Rectal smooth muscle tissue (tissue), 1 donor: ENCODE data around the gene PYGO2.
"Not testable (repeated sequence)": the region's sequence is repeated elsewhere in the genome, so short reads cannot be mapped to it uniquely, and the experiment has no call there.

Experiments
- H3K27ac ChIP-seq: one replicate; pipeline ENCODE4 v1.7.0; 2013; ENCODE audit warnings: low read depth, low read length, inconsistent platforms
- H3K27me3 ChIP-seq: one replicate; pipeline ENCODE4 v1.7.0; 2013; ENCODE audit warnings: low read length; ENCODE audit not compliant: control insufficient read depth, insufficient read depth
- H3K36me3 ChIP-seq: one replicate; pipeline ENCODE4 v1.7.0; 2013; ENCODE audit warnings: low read length; ENCODE audit not compliant: control insufficient read depth, insufficient read depth
- H3K4me1 ChIP-seq: one replicate; pipeline ENCODE4 v1.7.0; 2013; ENCODE audit warnings: low read length; ENCODE audit not compliant: control insufficient read depth, insufficient read depth
- H3K4me3 ChIP-seq: one replicate; pipeline ENCODE4 v1.7.0; 2013; ENCODE audit warnings: low read length
- H3K9ac ChIP-seq: one replicate; pipeline ENCODE4 v1.7.0; 2013; ENCODE audit warnings: low read length

The PYGO2 gene

DNA sequence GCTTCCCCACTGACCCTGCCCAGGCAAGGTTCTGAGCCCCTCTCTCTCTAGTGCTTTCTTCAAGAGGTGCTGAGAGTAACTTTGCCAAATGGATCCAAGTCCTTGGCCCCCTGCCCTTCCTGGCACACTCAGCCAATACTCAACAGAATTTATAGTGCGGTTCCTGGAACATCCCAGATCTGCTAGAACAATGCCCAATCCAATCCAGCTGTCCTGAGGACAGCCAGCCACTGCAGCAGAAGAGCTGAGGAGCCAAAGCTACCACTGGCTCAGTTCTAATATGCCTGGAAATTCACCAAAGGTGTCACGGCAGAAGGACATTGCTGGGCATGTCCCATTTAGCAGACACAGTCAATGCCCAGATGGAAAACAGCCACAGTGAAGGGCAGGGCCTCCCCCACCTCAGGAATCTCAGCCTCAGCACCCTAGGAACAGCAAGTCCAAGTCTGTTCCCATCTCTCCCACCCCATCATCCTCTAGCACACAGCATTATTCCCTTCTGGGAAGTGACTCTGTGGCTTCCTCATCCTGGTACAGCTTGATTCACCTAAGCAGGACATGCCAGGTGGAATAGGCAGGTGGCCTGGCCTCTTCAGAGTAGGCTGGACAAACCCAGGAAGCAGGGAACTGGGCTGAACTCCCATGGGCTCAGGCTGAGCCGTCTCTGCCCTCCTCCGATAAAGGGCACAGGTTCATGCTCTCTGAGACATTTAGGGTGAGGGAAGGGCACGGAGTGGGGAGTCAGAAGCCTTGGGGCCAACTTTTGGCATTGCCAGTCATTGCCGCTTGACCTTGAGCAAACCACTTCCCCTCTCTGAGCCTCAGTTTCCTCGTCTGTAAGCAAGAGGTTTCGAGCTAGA is 49.7 kb downstream of the PYGO2 start:
- Histone ChIP-seq H3K27me3 (no peaks in the 10 kb centered on the region), H3K36me3 (no peaks in the 10 kb centered on the region), H3K4me1 (no peaks in the 10 kb centered on the region), H3K9ac (no peak overlapping the region), H3K27ac (no peak overlapping the region), H3K4me3 (no peak overlapping the region)

DNA sequence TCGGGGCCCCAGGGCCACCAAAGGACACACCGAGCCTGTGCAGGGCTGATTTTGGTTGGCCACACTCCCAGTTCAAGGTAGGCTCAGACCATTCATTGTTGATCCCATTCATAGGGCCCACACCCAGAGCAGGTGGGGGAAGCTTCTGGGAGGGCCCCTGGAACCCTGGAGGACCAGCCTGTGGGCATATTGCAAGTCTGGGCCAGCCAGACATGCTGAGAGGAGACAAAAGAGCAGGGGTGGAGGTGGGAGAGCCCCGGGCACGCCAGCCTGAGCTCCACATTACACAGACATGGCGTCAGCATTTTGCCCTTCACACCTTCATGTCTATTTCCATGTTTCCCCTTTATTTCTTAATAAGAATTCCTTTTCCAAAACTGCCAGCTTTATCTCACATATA is 50.7 kb downstream of the PYGO2 start:
- Histone ChIP-seq H3K36me3 (no peaks in the 10 kb centered on the region), H3K9ac (no peak overlapping the region), H3K27me3 (no peaks in the 10 kb centered on the region), H3K4me3 (no peak overlapping the region), H3K4me1 (no peaks in the 10 kb centered on the region), H3K27ac (no peak overlapping the region)

DNA sequence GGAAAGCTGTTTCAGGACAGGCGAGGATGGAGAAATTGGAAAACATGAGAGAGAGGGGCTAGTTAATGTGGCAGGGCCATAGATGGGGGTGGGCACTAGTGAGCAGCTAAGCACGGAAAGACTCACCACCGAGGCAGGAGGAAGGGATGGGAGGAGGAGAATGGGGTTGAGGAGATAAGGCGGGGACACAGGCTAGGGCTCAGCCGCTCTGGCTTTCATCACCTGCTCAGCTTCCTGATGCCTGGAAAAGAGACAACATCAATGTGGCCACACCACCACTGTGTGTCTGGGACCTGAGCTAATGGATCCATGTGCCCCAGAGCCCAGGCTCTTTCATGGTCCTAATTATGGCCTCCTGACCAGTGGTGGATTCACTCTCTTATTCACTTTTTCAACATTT is 52.6 kb downstream of the PYGO2 start:
- Histone ChIP-seq H3K27ac (no peak overlapping the region), H3K9ac (no peak overlapping the region), H3K27me3 (no peaks in the 10 kb centered on the region), H3K4me3 (no peak overlapping the region), H3K36me3 (no peaks in the 10 kb centered on the region), H3K4me1 (no peaks in the 10 kb centered on the region)

GRCh38 chr1:154908129-154908528 is 53.5 kb downstream of the PYGO2 start:
- H3K9ac ChIP-seq, H3K27ac ChIP-seq, H3K4me1 ChIP-seq, H3K36me3 ChIP-seq, H3K27me3 ChIP-seq, H3K4me3 ChIP-seq: not testable (repeated sequence)
